Activated CD4-positive, alpha-beta T cell treated with anti-CD3 and anti-CD28 coated beads for 36 hours (primary cell): ENCODE measurements around the gene WWP2. TPM values are rescaled to one million over a fixed set of nuclear protein-coding genes. Genes with fewer than 3 reads are reported as not detected.

Experiments used
- ATAC-seq: fragments of 200-7000 bp; cut with Tn5 transposase; one replicate; pipeline ENCODE4 v1.10.0; 2021; ENCODE audit warnings: mild to moderate bottlenecking, moderate library complexity
- CTCF ChIA-PET: fragments of 350-600 bp; sonication (Branson Sonifier 250); formaldehyde crosslinking; loops from one replicate; lab custom pipeline; 2021; ENCODE audit warnings: antibody characterized with exemption; lab: Charles Lee
- POLR2A ChIA-PET: fragments of 350-600 bp; sonication (Branson Sonifier 250); formaldehyde crosslinking; loops from one replicate; lab custom pipeline; 2021; ENCODE audit warnings: antibody characterized with exemption, inconsistent platforms; lab: Charles Lee
- DNase-seq: peaks from one replicate; pipeline ENCODE4 v3.0.0-alpha.2; 2020
- H3K27ac Mint-ChIP-seq: one replicate; pipeline ENCODE4 v1.8.0; 2021; ENCODE audit warnings: mixed read lengths
- H3K27me3 Mint-ChIP-seq: one replicate; pipeline ENCODE4 v1.8.0; 2021; ENCODE audit warnings: mixed read lengths
- H3K36me3 Mint-ChIP-seq: one replicate; pipeline ENCODE4 v1.8.0; 2021; ENCODE audit warnings: low read depth, mixed read lengths
- H3K4me1 Mint-ChIP-seq: one replicate; pipeline ENCODE4 v1.8.0; 2021; ENCODE audit warnings: mixed read lengths
- H3K4me3 Mint-ChIP-seq: one replicate; pipeline ENCODE4 v1.8.0; 2021; ENCODE audit warnings: mild to moderate bottlenecking, moderate library complexity, mixed read lengths
- H3K9me3 Mint-ChIP-seq: one replicate; pipeline ENCODE4 v1.8.0; 2021; ENCODE audit warnings: low read depth, mixed read lengths
- intact Hi-C, 2 experiments: fragments of 100-400 bp; cut with DNase I in 1 of 2; cut with micrococcal nuclease in 1 of 2; formaldehyde crosslinking; loops; one replicate each; pipeline versions ENCODE4 v1.14.2 to v1.15.1; 2022 to 2024; cut with DNase I, micrococcal nuclease
- total RNA-seq, 2 experiments: library from RNA; stranded (reverse); gene quantifications; one replicate each; pipeline ENCODE4 v1.2.3, GENCODE V29; 2021

Gene WWP2
- total RNA-seq, 2 experiments from 2014 or later = 43.3 to 44.6 TPM

DNA sequence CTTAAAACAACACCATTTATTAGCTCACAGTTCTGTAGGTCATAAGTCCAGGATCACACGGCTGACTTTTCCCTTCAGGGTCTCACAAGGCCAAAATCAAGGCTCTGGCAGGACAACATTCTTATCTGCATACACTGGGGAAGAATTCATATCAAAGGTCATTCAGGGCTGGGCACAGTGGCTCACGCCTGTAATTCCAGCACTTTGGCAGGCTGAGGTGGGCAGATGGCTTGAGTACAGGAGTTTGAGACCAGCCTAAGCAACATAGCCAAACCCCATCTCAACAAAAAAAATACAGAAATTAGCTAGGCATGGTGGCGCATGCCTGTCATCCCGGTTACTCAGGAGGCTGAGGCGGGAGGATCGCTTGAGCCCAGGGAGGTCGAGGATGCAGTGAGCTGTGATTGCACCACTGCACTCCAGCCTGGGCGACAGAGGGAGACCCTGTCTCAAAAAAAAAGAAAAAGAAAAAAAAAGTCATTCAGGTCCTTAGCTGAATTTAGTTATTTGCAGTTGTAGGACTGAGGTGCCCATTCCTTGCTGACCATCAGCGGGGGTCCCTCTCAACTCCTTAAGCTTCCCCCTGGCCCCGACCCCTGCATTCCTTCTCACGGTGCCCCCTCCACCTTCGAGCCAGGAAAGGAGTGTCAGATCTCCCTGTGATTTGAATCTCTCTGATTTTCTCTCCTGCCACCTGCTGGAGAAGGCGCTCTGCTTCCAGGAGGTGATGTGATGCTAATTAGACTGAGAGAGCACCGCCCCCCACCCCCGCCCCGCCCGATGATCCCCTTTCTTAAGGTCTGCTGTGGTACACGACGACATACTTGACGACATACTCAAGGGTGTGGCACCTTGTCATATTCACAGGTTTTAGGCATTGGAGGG lies 97.2 kb downstream of the WWP2 start:
- ATAC-seq (peak; percentile 30), DNase-seq (peak; percentile 32)
- H3K4me3 Mint-ChIP-seq = no peak overlapping the region
- H3K27me3 Mint-ChIP-seq = no peaks in the 10 kb centered on the region
- H3K4me1 Mint-ChIP-seq = no peaks in the 10 kb centered on the region
- peaks cover 5% of the 10 kb centered on the region for H3K36me3 Mint-ChIP-seq
- no peak overlapping the region for H3K27ac Mint-ChIP-seq
- no peaks in the 10 kb centered on the region for H3K9me3 Mint-ChIP-seq
- POLR2A ChIA-PET = no interaction called here
- intact Hi-C loops = loop anchor here in 1 of 2 experiments (2.0 kb wide), 1 partner anchor 63 kb away; no protein-coding TSS in a partner anchor
- CTCF ChIA-PET = interaction anchor here (0.9 to 1.2 kb wide), 3 partner anchors 10 to 28 kb away, joined by 3 to 4 read pairs (median 3); no protein-coding TSS in a partner anchor

DNA sequence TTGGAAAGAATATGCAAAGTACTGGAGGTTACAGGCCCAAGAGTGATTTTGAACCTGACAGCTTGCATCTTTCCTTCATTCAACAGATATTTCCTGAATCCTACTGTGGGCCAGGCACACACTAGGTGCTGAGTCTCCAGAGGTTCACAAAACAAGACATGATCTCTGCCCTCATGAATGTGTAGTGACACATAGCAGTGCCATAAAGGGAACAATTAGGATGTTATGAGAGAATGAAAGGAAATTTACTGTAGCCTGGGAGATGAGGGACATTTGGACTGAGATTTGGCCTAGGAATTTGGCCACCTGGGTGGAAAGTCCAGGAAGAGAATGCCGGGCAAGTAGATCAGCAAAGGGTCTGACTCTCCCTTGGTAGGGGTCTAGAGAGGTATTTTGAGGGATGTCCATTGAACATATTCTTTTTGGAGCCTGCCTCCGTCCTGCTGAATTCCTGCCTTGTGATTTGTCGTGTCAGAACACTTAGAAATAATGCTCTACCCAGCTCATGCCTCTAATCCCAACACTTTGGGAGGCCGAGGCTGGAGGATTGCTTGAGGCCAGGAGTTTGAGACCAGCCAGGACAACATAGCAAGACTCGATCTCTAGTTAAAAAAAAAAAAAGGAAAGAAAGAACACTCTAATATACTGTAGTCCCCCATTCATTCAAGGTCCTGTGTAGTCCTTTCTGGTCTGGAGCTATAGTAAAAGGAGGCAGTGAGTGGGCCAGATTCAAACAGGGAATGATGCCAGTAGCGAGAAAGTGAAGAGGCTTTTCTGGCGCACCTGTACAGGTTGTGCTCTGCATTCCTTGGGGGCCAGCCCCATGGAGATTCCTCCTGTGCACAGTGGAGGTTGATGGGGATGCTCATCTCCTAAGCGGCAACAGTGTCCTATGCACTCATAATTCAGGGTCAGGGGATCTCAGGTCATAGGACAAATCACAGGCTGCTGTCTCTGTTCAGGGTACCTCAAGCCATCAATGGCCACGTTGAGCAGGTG lies 98.4 kb downstream of the WWP2 start:
- Mint-ChIP-seq H3K4me1 (no peaks in the 10 kb centered on the region), H3K27ac (no peak overlapping the region), H3K9me3 (no peaks in the 10 kb centered on the region), H3K27me3 (no peaks in the 10 kb centered on the region), H3K4me3 (no peak overlapping the region), H3K36me3 (peaks cover 4% of the 10 kb centered on the region)
- POLR2A ChIA-PET = no interaction called here
- DNase-seq (no peak), ATAC-seq (no peak)
- intact Hi-C loops = no loop called here
- CTCF ChIA-PET = no interaction called here

DNA sequence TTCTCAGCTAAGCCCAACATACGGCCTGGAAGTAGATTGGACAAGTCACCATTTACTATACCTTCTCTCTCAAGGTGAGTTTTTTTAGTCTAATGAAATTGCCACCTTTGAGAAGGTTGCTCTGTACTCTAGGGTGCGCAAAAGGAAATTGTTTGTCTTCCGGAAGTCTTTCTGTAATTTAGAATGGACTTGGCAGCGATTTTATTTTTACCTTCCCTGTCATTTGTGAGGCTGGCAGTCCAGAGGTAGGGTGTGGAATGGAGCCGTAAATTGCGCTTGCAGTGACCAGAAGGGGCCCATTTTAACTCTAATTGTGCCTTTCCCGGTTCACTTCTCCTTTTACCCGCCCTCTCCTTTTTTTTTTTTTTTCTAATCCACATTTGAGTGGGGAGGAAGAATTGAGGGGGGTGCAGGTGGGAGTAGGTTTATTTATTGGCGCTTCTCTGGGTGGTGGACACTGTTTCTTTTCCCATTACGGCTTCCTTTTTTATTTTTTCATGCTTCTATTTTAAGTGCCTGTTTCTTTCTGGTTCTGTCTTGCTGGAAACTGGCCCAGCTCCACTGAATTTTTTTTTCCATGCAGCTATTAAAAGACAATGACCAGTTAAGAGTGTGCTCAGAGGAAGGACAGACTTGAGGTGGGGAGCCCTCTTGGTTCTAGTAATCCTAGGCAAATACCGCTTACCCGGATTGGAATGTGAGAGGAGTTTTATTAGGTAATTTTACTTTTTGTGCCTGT lies 99.3 kb downstream of the WWP2 start:
- Mint-ChIP-seq H3K27me3 (no peaks in the 10 kb centered on the region), H3K36me3 (peaks cover 7% of the 10 kb centered on the region), H3K9me3 (no peaks in the 10 kb centered on the region), H3K4me1 (no peaks in the 10 kb centered on the region), H3K27ac (no peak overlapping the region), H3K4me3 (no peak overlapping the region)
- ATAC-seq (no peak), DNase-seq (no peak)
- POLR2A ChIA-PET = no interaction called here
- CTCF ChIA-PET = no interaction called here
- intact Hi-C loops = no loop called here

- POLR2A ChIA-PET = no interaction called here
- H3K27me3 Mint-ChIP-seq = no peaks in the 10 kb centered on the region
- no peak overlapping the region for H3K27ac Mint-ChIP-seq
Observed at GRCh38 chr16:69863401-69864281, 101.5 kb downstream of the WWP2 start.

DNA sequence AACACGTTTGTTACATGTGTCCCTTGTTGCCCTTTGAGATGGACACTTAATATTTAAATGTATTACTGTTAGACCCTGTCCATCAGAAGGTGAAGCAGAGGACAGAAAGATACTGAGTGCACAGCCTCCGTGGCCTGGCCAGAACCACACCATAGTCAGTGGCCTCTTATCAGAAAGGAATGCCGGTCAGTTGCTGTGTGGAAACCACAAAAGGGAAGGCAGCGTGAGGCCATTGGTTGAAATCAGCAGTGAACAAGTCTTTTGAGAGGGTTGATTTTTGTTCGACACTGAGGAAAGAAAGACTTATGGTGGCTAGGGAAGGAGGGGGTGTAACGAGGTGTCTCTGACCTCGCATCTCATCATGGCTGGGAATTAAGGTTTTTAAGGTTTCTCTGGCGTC lies 103.6 kb downstream of the WWP2 start:
- Mint-ChIP-seq H3K4me3 (no peak overlapping the region), H3K27me3 (no peaks in the 10 kb centered on the region), H3K27ac (no peak overlapping the region), H3K36me3 (peaks cover 8% of the 10 kb centered on the region), H3K9me3 (no peaks in the 10 kb centered on the region), H3K4me1 (no peaks in the 10 kb centered on the region)
- ChIA-PET POLR2A (no interaction called here), CTCF (no interaction called here)
- intact Hi-C loops = no loop called here
- DNase-seq (no peak), ATAC-seq (no peak)

More at GRCh38 chr16:69863401-69864281, 101.5 kb downstream of the WWP2 start:
- peaks cover 8% of the 10 kb centered on the region for H3K36me3 Mint-ChIP-seq
- H3K4me1 Mint-ChIP-seq = no peaks in the 10 kb centered on the region
- H3K4me3 Mint-ChIP-seq = no peak overlapping the region
- H3K9me3 Mint-ChIP-seq = no peaks in the 10 kb centered on the region
- CTCF ChIA-PET = no interaction called here
- intact Hi-C loops = no loop called here
- ATAC-seq (no peak), DNase-seq (no peak)

DNA sequence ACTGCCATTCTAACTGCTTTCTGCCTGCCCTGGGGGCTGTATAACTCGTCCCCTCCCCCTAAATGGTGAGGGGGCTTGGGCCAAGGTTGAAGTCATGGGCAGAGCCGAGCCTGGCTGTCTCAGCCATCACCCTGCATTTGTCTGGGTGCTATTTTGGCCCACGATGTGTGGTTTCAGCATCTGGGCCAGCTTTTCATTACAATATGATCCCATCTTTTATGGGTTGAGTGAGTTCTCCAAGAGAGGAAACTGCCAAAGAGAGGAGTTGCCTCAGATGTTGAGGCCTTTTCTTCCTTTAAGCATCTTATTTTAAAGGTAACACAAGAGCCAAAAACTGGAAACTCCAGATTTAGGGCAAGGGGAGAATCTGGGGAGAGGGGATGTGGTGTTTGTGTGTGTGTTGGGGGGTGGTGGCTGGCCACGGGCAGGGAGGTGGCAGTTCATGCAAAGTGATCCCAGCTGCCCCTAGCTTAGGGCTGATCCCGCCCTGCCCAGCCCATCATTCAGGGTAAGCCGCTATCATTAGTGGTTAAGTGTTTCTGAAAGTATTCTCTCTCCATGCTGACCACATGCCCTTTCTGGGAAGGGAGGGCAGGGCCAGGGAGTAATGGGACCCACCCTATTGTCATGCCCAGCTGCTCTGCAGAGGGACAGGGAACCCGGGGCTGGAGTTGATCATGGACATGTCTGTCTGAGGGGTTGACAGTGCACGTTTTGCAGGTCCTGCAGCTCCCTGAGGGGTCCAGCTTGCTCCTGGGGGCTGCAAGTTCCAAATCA lies 105.8 kb downstream of the WWP2 start:
- Mint-ChIP-seq H3K4me3 (no peak overlapping the region), H3K27ac (no peak overlapping the region), H3K27me3 (no peaks in the 10 kb centered on the region), H3K36me3 (peaks cover 16% of the 10 kb centered on the region), H3K4me1 (no peaks in the 10 kb centered on the region), H3K9me3 (no peaks in the 10 kb centered on the region)
- DNase-seq (no peak), ATAC-seq (no peak)
- ChIA-PET CTCF (interaction anchor here (0.6 to 1.1 kb wide), 2 partner anchors 26 to 60 kb away, joined by 3 to 4 read pairs; no protein-coding TSS in a partner anchor), POLR2A (interaction anchor here (0.6 kb wide), 1 partner anchor 265 kb away, joined by 3 read pairs; no protein-coding TSS in a partner anchor)
- intact Hi-C loops = no loop called here

GRCh38 chr16:69870761-69871160 lies 108.6 kb downstream of the WWP2 start:
- intact Hi-C loops = no loop called here
- H3K9me3 Mint-ChIP-seq = no peaks in the 10 kb centered on the region
- no peak overlapping the region for H3K27ac Mint-ChIP-seq
- ATAC-seq (no peak), DNase-seq (no peak)
- CTCF ChIA-PET = no interaction called here
- H3K4me1 Mint-ChIP-seq = no peaks in the 10 kb centered on the region
- peaks cover 26% of the 10 kb centered on the region for H3K36me3 Mint-ChIP-seq
- H3K4me3 Mint-ChIP-seq = no peak overlapping the region
- POLR2A ChIA-PET = no interaction called here
- H3K27me3 Mint-ChIP-seq = no peaks in the 10 kb centered on the region

- H3K9me3 Mint-ChIP-seq = no peaks in the 10 kb centered on the region
Observed at GRCh38 chr16:69871708-69872107, 109.6 kb downstream of the WWP2 start.

DNA sequence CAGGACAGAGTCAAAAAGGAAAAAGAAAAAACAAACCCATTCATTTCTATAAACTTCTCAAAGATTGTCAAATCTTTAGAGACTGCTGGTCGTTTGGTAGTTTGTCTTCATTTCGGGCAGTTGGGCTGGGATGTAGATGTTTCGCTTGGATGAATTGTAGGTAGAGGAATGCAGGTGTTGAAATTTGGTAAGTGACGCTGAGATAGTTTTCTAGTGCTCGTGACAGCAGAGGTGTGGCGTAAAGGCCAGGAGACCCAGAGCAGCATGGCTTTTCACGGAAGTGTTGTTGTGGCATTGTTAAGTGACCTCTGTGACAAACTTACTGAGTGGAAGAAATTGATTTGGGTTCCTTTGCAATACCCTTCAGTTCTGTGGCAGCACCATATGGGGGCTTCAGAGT lies 110.8 kb downstream of the WWP2 start:
- peaks cover 35% of the 10 kb centered on the region for H3K36me3 Mint-ChIP-seq
- DNase-seq (no peak), ATAC-seq (no peak)
- no peaks in the 10 kb centered on the region for H3K27me3 Mint-ChIP-seq
- intact Hi-C loops = no loop called here
- POLR2A ChIA-PET = no interaction called here
- H3K27ac Mint-ChIP-seq = no peak overlapping the region
- H3K9me3 Mint-ChIP-seq = no peaks in the 10 kb centered on the region
- CTCF ChIA-PET = no interaction called here
- H3K4me1 Mint-ChIP-seq = no peaks in the 10 kb centered on the region
- no peak overlapping the region for H3K4me3 Mint-ChIP-seq

More at GRCh38 chr16:69871708-69872107, 109.6 kb downstream of the WWP2 start:
- no peak overlapping the region for H3K27ac Mint-ChIP-seq
- H3K4me3 Mint-ChIP-seq = no peak overlapping the region
- ChIA-PET CTCF (no interaction called here), POLR2A (no interaction called here)
- no peaks in the 10 kb centered on the region for H3K27me3 Mint-ChIP-seq
- intact Hi-C loops = no loop called here
- H3K4me1 Mint-ChIP-seq = no peaks in the 10 kb centered on the region
- peaks cover 28% of the 10 kb centered on the region for H3K36me3 Mint-ChIP-seq
- DNase-seq (no peak), ATAC-seq (no peak)

DNA sequence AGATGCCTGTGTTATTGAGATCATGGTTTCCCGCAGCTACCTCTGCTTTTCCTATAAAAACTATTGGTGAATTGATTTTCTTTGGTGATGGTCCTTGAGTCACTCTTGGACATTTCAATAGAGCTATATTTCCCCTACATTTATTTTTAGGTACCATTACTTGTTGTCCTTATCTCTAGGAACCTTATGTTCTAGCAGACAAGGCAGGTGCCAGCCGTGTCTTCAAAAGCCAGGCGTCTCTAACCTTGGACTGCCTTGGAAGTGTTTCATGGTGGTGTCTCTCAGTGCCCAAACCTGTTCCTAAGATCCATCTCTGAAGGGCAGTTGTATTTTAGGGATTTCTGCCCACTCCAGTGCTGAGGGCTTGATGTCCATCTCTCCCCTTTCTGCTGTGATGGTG lies 111.7 kb downstream of the WWP2 start:
- Mint-ChIP-seq H3K9me3 (no peaks in the 10 kb centered on the region), H3K4me1 (no peaks in the 10 kb centered on the region), H3K36me3 (peaks cover 37% of the 10 kb centered on the region), H3K27ac (no peak overlapping the region), H3K4me3 (no peak overlapping the region), H3K27me3 (no peaks in the 10 kb centered on the region)
- ATAC-seq (no peak), DNase-seq (no peak)
- ChIA-PET CTCF (no interaction called here), POLR2A (no interaction called here)
- intact Hi-C loops = no loop called here
